Loucy (cell line): ENCODE data around the gene OLAH.
"Not testable (repeated sequence)": the region's sequence is repeated elsewhere in the genome, so short reads cannot be mapped to it uniquely, and the experiment has no call there.

Experiments used
- H2AFZ ChIP-seq: fragments of 200-600 bp; sonication (generic); 2 replicates; pipeline ENCODE4 v1.6.0; 2016; ENCODE audit warnings: antibody characterized with exemption, mild to moderate bottlenecking, low read length, moderate library complexity
- H3F3A ChIP-seq: fragments of 200-600 bp; 2 replicates; pipeline ENCODE4 v1.6.0; 2016; ENCODE audit warnings: antibody characterized with exemption, low read depth, mild to moderate bottlenecking
- H3K27me3 ChIP-seq: fragments of 200-600 bp; sonication (generic); 2 replicates; pipeline ENCODE4 v1.6.1; 2014; ENCODE audit warnings: low read length, mild to moderate bottlenecking; ENCODE audit not compliant: insufficient read depth, poor library complexity, severe bottlenecking
- H3K36me3 ChIP-seq: fragments of 200-600 bp; sonication (generic); 2 replicates; pipeline ENCODE4 v1.6.1; 2016; ENCODE audit warnings: low read length; ENCODE audit not compliant: insufficient read depth
- H3K4me1 ChIP-seq: fragments of 200-600 bp; sonication (generic); 2 replicates; pipeline ENCODE4 v1.5.1; 2014; ENCODE audit warnings: low read length, mild to moderate bottlenecking; ENCODE audit not compliant: insufficient read depth, poor library complexity, severe bottlenecking
- H3K4me2 ChIP-seq: fragments of 200-600 bp; sonication (generic); 2 replicates; pipeline ENCODE4 v1.6.0; 2014; ENCODE audit warnings: antibody characterized with exemption, low read length, low read depth, mild to moderate bottlenecking; ENCODE audit not compliant: poor library complexity, severe bottlenecking
- H3K4me3 ChIP-seq: fragments of 200-600 bp; sonication (generic); 2 replicates; pipeline ENCODE4 v1.5.1; 2014; ENCODE audit warnings: low read length, mild to moderate bottlenecking, mixed read lengths; ENCODE audit not compliant: poor library complexity, severe bottlenecking
- H3K79me2 ChIP-seq: fragments of 200-600 bp; sonication (generic); 2 replicates; pipeline ENCODE4 v1.6.1; 2014; ENCODE audit warnings: low read length; ENCODE audit not compliant: insufficient read depth
- H3K9ac ChIP-seq: fragments of 200-600 bp; sonication (generic); 2 replicates; pipeline ENCODE4 v1.6.0; 2014; ENCODE audit warnings: mild to moderate bottlenecking, low read depth, low read length, moderate library complexity; ENCODE audit not compliant: poor library complexity, severe bottlenecking
- H3K9me2 ChIP-seq: fragments of 200-600 bp; sonication (generic); replicated peaks from 2 replicates; pipeline ENCODE4 v1.6.1; 2016; ENCODE audit warnings: low read depth, low read length, mixed read lengths
- H3K9me3 ChIP-seq: fragments of 200-600 bp; sonication (generic); 2 replicates; pipeline ENCODE4 v1.6.1; 2014; ENCODE audit warnings: mild to moderate bottlenecking, antibody characterized with exemption, low read length, low read depth; ENCODE audit not compliant: insufficient read depth
- H4K20me1 ChIP-seq: fragments of 200-600 bp; sonication (generic); 2 replicates; pipeline ENCODE4 v1.6.0; 2014; ENCODE audit warnings: antibody characterized with exemption, low read length, mild to moderate bottlenecking; ENCODE audit not compliant: insufficient read depth, poor library complexity, severe bottlenecking
- EZH2phosphoT487 ChIP-seq: fragments of 200-600 bp; IDR thresholded peaks from 2 replicates; pipeline ENCODE4 v1.6.1; 2018; ENCODE audit warnings: antibody characterized with exemption, mild to moderate bottlenecking, moderate library complexity, borderline replicate concordance
- TF ChIP-seq, protein P1 (sequence below): fragments of 200-600 bp; sonication (generic); conservative IDR thresholded peaks from 2 replicates; pipeline ENCODE4 v1.5.1; 2014; ENCODE audit warnings: mild to moderate bottlenecking, antibody characterized with exemption, low read length

Gene OLAH

GRCh38 chr10:15043674-15044073, at the start of gene OLAH:
Gene OLAH (plus strand): TSS chr10:15043943. CDS start chr10:15047289, 3,346 bp downstream.
- Histone ChIP-seq H3K9me3 (no peaks in the 10 kb centered on the region), H3K9ac (no peak within 1 kb of the TSS), H4K20me1 (no peaks in the 10 kb centered on the region), H3K4me3 (no peak within 1 kb of the TSS), H3K36me3 (no peaks in the 10 kb centered on the region), H2AFZ (no peak within 1 kb of the TSS), H3K27me3 (no peaks in the 10 kb centered on the region), H3K4me2 (no peak within 1 kb of the TSS), H3F3A (no peaks in the 10 kb centered on the region), H3K9me2 (no peaks in the 10 kb centered on the region), H3K4me1 (no peaks in the 10 kb centered on the region), H3K79me2 (no peaks in the 10 kb centered on the region)
- TF ChIP-seq, protein P1, sequence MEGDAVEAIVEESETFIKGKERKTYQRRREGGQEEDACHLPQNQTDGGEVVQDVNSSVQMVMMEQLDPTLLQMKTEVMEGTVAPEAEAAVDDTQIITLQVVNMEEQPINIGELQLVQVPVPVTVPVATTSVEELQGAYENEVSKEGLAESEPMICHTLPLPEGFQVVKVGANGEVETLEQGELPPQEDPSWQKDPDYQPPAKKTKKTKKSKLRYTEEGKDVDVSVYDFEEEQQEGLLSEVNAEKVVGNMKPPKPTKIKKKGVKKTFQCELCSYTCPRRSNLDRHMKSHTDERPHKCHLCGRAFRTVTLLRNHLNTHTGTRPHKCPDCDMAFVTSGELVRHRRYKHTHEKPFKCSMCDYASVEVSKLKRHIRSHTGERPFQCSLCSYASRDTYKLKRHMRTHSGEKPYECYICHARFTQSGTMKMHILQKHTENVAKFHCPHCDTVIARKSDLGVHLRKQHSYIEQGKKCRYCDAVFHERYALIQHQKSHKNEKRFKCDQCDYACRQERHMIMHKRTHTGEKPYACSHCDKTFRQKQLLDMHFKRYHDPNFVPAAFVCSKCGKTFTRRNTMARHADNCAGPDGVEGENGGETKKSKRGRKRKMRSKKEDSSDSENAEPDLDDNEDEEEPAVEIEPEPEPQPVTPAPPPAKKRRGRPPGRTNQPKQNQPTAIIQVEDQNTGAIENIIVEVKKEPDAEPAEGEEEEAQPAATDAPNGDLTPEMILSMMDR, result no peak
- no peak for TF ChIP-seq EZH2phosphoT487

GRCh38 chr10:14995964-14996565, 47.7 kb upstream of the OLAH start:
- Histone ChIP-seq H3K9me3 (no peaks in the 10 kb centered on the region), H3K4me2 (no peak overlapping the region), H3K79me2 (no peaks in the 10 kb centered on the region), H3K9me2 (no peaks in the 10 kb centered on the region), H2AFZ (no peak overlapping the region), H3K4me1 (no peaks in the 10 kb centered on the region), H3K9ac (no peak overlapping the region), H3K4me3 (no peak overlapping the region), H3K36me3 (no peaks in the 10 kb centered on the region), H4K20me1 (no peaks in the 10 kb centered on the region), H3F3A (no peaks in the 10 kb centered on the region), H3K27me3 (no peaks in the 10 kb centered on the region)
- no peak for TF ChIP-seq EZH2phosphoT487
- TF ChIP-seq, protein P1, result no peak

DNA sequence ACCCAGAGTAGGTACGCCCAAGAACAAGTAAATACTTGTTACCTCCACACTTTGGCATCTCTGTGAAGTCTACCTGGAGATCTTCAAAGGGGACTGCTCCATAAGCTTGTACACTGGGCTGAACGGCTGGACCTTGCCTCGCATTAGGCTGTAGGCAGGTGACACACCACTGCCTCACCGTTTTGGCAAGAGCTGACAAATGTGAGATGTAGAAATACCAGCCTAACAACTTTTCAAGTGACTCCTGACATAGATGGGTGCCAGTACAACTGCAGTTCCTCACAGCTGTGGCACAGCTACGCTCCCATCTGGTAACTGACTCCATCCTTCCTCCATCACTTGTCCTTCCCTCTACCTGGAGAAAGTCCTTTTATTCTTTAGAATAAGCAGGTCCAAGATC, 30.2 kb upstream of the OLAH start:
- not testable (repeated sequence) for H3K9me2 ChIP-seq, H3K27me3 ChIP-seq, H3K4me3 ChIP-seq, H3K4me2 ChIP-seq, H2AFZ ChIP-seq, H3K36me3 ChIP-seq, H3F3A ChIP-seq, H3K9me3 ChIP-seq, H3K4me1 ChIP-seq, H3K9ac ChIP-seq, H3K79me2 ChIP-seq, H4K20me1 ChIP-seq

GRCh38 chr10:15015451-15015850, 28.3 kb upstream of the OLAH start:
- TF ChIP-seq, protein P1, result no peak
- TF ChIP-seq EZH2phosphoT487, result no peak
- Histone ChIP-seq H3K4me3 (no peak overlapping the region), H3K9ac (no peak overlapping the region), H3F3A (no peaks in the 10 kb centered on the region), H3K4me2 (no peak overlapping the region), H3K4me1 (no peaks in the 10 kb centered on the region), H4K20me1 (no peaks in the 10 kb centered on the region), H3K9me3 (no peaks in the 10 kb centered on the region), H3K27me3 (no peaks in the 10 kb centered on the region), H3K9me2 (no peaks in the 10 kb centered on the region), H2AFZ (no peak overlapping the region), H3K79me2 (no peaks in the 10 kb centered on the region), H3K36me3 (no peaks in the 10 kb centered on the region)

- H3K27me3 ChIP-seq, H3K9ac ChIP-seq, H2AFZ ChIP-seq, H3F3A ChIP-seq, H3K79me2 ChIP-seq, H3K9me2 ChIP-seq, H4K20me1 ChIP-seq, H3K4me3 ChIP-seq, H3K9me3 ChIP-seq, H3K4me1 ChIP-seq, H3K36me3 ChIP-seq, H3K4me2 ChIP-seq: not testable (repeated sequence)
These were observed 22.8 kb upstream of the OLAH start for GRCh38 chr10:15020966-15021365.
